Transverse colon (tissue), 4 donors: ENCODE results near the gene ZNF415.

Experiments
- CTCF ChIP-seq, 5 experiments: fragments of 200-600 bp in 3 of 5; fragments of 450-650 bp in 2 of 5; sonication (generic) in 3 of 5; IDR thresholded peaks; 1 replicate in 2 of 5; 2 replicates in 3 of 5; pipeline ENCODE4 v1.5.1; 2016 to 2017; ENCODE audit warnings: antibody characterized with exemption in 5 of 5, inconsistent platforms in 3 of 5, mild to moderate bottlenecking in 2 of 5, moderate library complexity in 1 of 5
- EP300 ChIP-seq: sonication (generic); formaldehyde crosslinking; IDR thresholded peaks from one replicate; pipeline ENCODE4 v1.6.1; 2017; ENCODE audit warnings: antibody characterized with exemption, low read depth
- POLR2A ChIP-seq: fragments of 450-650 bp; IDR thresholded peaks from one replicate; pipeline ENCODE4 v1.6.1; 2016; ENCODE audit warnings: antibody characterized with exemption, mild to moderate bottlenecking, moderate library complexity
- POLR2AphosphoS5 ChIP-seq, 3 donors: sonication (generic); formaldehyde crosslinking; IDR thresholded peaks; one replicate each; pipeline ENCODE4 v1.6.1; 2016; ENCODE audit warnings: antibody characterized with exemption in 3 of 3

DNA sequence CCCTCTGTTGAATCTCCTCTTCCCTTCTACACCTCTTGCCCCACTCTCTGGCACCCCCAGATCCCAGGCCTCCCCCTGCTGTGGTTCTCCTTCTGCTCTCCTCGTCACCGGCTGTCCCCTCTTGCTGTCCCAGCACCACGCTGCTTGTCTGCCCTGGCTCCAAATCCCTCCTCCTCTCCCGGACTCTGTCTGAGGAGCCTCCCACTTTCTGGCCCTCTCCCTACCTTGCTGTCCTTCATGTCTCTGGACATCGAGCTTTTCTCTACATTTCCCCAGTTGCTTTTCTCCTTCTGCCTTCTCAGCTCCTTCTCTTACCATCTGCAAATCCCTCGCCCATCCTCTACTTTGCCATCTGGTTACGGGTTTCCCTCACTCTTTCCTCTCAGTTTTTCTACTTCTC is 24.9 kb upstream of the ZNF415 start:
- TF ChIP-seq POLR2AphosphoS5 (IDR thresholded peaks at IDR 0.05) (no peak), POLR2A (no peak), CTCF (IDR thresholded peaks at IDR 0.05) (no peak), EP300 (no peak)
